Gastroesophageal sphincter (tissue), 4 donors: ENCODE results near the gene LDLRAD4. TPM values are rescaled to one million over a fixed set of nuclear protein-coding genes. Genes with fewer than 3 reads are reported as not detected.

Experiments used
- ATAC-seq: fragments of 150-250 bp; one replicate; pipeline ENCODE4 v1.9.1; 2016; ENCODE audit warnings: mild to moderate bottlenecking, moderate library complexity
- H3K27ac ChIP-seq, 4 donors: fragments of 200-600 bp; sonication (generic) in 3 of 4; 1 replicate in 3 of 4; 2 replicates in 1 of 4; pipeline ENCODE4 v1.5.1; 2016 to 2019
- H3K27me3 ChIP-seq: fragments of 200-600 bp; sonication (generic); one replicate; pipeline ENCODE4 v1.5.1; 2019
- H3K36me3 ChIP-seq, 2 donors: fragments of 200-600 bp; sonication (generic); one replicate each; pipeline ENCODE4 v1.5.1; 2019; ENCODE audit warnings: control low read depth in 1 of 2
- H3K4me1 ChIP-seq, 3 donors: fragments of 200-600 bp; sonication (generic); 1 replicate in 2 of 3; 2 replicates in 1 of 3; pipeline ENCODE4 v1.5.1; 2016 to 2019; ENCODE audit warnings: control low read depth in 2 of 3
- H3K4me3 ChIP-seq, 2 donors: fragments of 200-600 bp; sonication (generic); one replicate each; pipeline ENCODE4 v1.5.1; 2019; ENCODE audit warnings: mild to moderate bottlenecking in 1 of 2, moderate library complexity in 1 of 2
- H3K9me3 ChIP-seq, 3 donors: fragments of 200-600 bp; sonication (generic); one replicate each; pipeline ENCODE4 v1.5.1; 2017 to 2019; ENCODE audit warnings: control low read depth in 2 of 3
- EP300 ChIP-seq: sonication (generic); formaldehyde crosslinking; IDR thresholded peaks from one replicate; pipeline ENCODE4 v1.6.1; 2017; ENCODE audit warnings: antibody characterized with exemption, mild to moderate bottlenecking
- POLR2A ChIP-seq, 2 donors: fragments of 450-650 bp; IDR thresholded peaks; one replicate each; pipeline ENCODE4 v1.6.1; 2017; ENCODE audit warnings: antibody characterized with exemption in 2 of 2, mild to moderate bottlenecking in 2 of 2, moderate library complexity in 1 of 2
- POLR2AphosphoS5 ChIP-seq: sonication (generic); formaldehyde crosslinking; IDR thresholded peaks from one replicate; pipeline ENCODE4 v1.6.1; 2017; ENCODE audit warnings: antibody characterized with exemption
- WGBS, 2 donors: methylation state at CpG; one replicate each; pipeline ENCODE4 v1.1.5; 2018; ENCODE audit warnings: low coverage in 1 of 2; 5-methylcytosine and 5-hydroxymethylcytosine counted together
- total RNA-seq, 4 donors: library from RNA; depleted of rRNA; stranded (reverse); fragments of >200 nt; gene quantifications; one replicate each; pipeline ENCODE4 v1.1.0, GENCODE V29; 2016
- TF ChIP-seq, protein P1 (sequence below), 4 experiments: fragments of 200-600 bp in 2 of 4; fragments of 450-650 bp in 2 of 4; sonication (generic) in 1 of 4; IDR thresholded peaks; one replicate each; pipeline ENCODE4 v1.5.1; 2017 to 2019; ENCODE audit warnings: antibody characterized with exemption in 4 of 4, mild to moderate bottlenecking in 2 of 4, moderate library complexity in 2 of 4

The LDLRAD4 gene
- total RNA-seq, 4 donors from 2014 or later, result 28.1 to 85.9 (median 55.2) TPM

DNA sequence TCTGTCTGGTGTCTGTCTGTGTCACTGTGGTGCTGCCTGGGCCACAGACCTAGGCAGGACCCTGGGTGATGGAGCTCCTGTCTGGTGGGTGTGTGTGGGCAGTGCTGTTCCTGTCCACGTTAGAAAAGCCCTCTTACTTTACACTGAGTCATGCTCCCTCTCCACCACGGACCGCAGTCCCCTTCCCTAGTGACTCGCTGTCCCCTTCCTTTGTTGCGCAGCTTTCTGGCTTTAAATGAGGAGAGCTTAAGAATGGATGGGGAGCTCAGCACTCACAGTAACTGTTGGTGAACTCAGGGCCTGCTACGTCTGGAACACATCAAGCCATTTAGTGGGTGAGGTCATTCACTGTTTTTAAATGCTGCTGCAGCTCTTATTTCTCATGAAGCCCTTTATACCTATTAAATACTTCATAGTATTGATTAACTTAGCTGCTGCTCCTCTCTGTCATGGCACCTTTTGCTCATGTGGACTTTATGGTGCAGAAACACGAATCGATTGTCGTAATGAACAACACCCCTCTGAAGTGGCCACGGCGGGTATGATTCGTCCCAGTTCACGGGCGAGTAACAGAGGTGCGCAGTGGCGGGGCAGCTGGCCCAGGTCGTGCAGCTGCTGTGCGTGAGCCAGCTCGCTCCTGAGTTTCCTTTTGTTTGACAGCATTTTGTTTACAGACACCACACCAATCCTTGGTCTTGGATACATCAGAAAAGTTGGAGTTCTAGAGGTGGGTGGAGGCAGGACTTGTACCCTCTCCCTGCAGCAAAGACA is 100.4 kb downstream of the LDLRAD4 start:
- 37 to 46% methylated on average over 4 to 6 of the region's 19 CpGs for WGBS, 2 donors
- no peak for TF ChIP-seq EP300
- TF ChIP-seq POLR2AphosphoS5, result peak; percentile 47
- TF ChIP-seq, protein P1, sequence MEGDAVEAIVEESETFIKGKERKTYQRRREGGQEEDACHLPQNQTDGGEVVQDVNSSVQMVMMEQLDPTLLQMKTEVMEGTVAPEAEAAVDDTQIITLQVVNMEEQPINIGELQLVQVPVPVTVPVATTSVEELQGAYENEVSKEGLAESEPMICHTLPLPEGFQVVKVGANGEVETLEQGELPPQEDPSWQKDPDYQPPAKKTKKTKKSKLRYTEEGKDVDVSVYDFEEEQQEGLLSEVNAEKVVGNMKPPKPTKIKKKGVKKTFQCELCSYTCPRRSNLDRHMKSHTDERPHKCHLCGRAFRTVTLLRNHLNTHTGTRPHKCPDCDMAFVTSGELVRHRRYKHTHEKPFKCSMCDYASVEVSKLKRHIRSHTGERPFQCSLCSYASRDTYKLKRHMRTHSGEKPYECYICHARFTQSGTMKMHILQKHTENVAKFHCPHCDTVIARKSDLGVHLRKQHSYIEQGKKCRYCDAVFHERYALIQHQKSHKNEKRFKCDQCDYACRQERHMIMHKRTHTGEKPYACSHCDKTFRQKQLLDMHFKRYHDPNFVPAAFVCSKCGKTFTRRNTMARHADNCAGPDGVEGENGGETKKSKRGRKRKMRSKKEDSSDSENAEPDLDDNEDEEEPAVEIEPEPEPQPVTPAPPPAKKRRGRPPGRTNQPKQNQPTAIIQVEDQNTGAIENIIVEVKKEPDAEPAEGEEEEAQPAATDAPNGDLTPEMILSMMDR (IDR thresholded peaks at IDR 0.05), result no peak
- TF ChIP-seq POLR2A (IDR thresholded peaks at IDR 0.05), result no peak
- peaks cover 0 to 47% (median 11%) of the 10 kb centered on the region in 3 donors for H3K4me1 ChIP-seq
- peaks cover 0 to 10% (median 0%) of the 10 kb centered on the region in 3 donors for H3K9me3 ChIP-seq
- H3K27me3 ChIP-seq, result no peaks in the 10 kb centered on the region
- ATAC-seq, result peak; percentile 34
- peaks cover 0 to 8% of the 10 kb centered on the region in 2 donors for H3K36me3 ChIP-seq
- H3K27ac ChIP-seq, result peak overlapping the region; percentile 3 to 72 (median 64)
- no peak overlapping the region for H3K4me3 ChIP-seq

DNA sequence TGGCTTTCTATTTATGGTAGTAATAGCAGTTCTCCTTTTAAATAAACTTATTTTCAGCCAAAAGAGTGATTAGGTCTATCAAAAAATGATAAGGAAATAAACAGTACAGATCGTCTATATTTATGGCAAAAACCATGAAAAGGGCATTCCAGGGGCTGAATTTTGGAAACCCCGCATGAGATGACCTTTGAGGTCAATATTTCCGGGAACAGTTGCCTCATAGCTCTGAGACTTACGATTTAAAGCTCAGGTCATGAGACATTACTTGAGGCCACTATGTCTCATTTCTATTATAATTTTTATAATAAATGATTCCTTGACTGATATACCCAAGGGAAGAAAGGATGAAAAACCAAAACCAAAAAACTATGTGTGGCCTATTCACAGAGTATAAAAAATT is 101.1 kb downstream of the LDLRAD4 start:
- H3K4me3 ChIP-seq, result no peak overlapping the region
- peaks cover 0 to 10% (median 0%) of the 10 kb centered on the region in 3 donors for H3K9me3 ChIP-seq
- peak; percentile 23 for ATAC-seq
- H3K27me3 ChIP-seq, result no peaks in the 10 kb centered on the region
- peaks cover 0 to 5% of the 10 kb centered on the region in 2 donors for H3K36me3 ChIP-seq
- H3K4me1 ChIP-seq, result peaks cover 0 to 51% (median 11%) of the 10 kb centered on the region in 3 donors
- peak overlapping the region in 3 of 4 donors; percentile 58 to 72 (median 69) for H3K27ac ChIP-seq
- WGBS, 2 donors, result 13 to 32% methylated on average over 4 of the region's 4 CpGs
- TF ChIP-seq, protein P1 (IDR thresholded peaks at IDR 0.05), result no peak
- TF ChIP-seq POLR2A (IDR thresholded peaks at IDR 0.05) (no peak), POLR2AphosphoS5 (peak; percentile 85), EP300 (no peak)

DNA sequence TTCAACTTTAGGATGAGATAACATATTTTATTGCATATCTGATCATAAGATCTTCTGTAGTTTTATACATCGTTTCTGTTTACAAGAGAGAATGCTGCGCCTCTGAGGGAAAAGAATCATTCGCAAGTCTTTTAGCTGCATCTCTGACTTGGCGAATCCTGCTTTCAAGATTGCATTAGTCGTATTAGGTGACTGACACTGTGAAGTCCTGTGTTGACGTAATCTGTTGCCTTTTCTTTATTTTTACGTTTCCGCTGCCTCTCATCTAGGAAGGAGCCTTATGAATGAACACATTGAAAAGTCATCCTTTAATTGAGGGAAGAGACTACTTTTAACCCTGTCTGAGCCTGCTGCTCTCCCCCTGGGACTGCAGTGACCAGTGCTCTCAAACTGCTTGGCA is 101.5 kb downstream of the LDLRAD4 start:
- Histone ChIP-seq H3K27me3 (no peaks in the 10 kb centered on the region), H3K4me3 (no peak overlapping the region), H3K27ac (peak overlapping the region; percentile 10 to 72 (median 61)), H3K4me1 (peaks cover 0 to 56% (median 11%) of the 10 kb centered on the region in 3 donors), H3K9me3 (peaks cover 0 to 10% (median 0%) of the 10 kb centered on the region in 3 donors), H3K36me3 (peaks cover 0 to under 1% of the 10 kb centered on the region in 2 donors)
- 66 to 70% methylated on average over 8 of the region's 8 CpGs for WGBS, 2 donors
- no peak for ATAC-seq
- TF ChIP-seq POLR2A (IDR thresholded peaks at IDR 0.05) (no peak), EP300 (no peak)

DNA sequence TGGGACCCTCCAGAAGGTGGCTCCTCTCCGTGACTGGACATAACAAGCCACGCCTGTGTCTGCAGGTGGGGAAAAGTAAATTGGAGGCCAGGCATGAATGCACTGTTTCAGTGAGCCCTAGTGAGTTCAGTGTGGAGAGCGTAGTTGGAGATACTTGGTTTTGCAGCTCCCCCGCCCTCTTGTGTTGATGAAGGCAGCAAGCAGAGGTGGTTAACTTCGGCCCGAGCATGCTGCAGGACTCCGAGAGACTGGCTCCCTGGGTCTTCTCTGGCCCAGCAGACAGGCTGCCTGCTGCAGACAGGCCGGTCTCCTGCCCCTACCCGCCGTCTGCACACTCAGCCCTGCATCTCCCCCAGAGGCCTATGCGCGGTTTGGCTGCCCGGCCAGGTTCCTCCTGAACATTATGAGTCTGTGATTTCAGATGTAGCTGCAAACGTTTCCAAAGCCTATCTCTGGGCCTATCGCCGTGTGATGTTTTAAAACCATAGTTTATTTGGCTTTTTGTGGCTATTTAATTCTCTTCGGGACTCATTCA is 102.4 kb downstream of the LDLRAD4 start:
- Histone ChIP-seq H3K27ac (peak overlapping the region in 2 of 4 donors; percentile 69 to 72), H3K9me3 (peaks cover 0 to 6% (median 0%) of the 10 kb centered on the region in 3 donors), H3K36me3 (no peaks in the 10 kb centered on the region), H3K4me3 (no peak overlapping the region), H3K27me3 (no peaks in the 10 kb centered on the region), H3K4me1 (peaks cover 0 to 60% (median 11%) of the 10 kb centered on the region in 3 donors)
- no peak for ATAC-seq
- TF ChIP-seq, protein P1 (IDR thresholded peaks at IDR 0.05), result no peak
- TF ChIP-seq POLR2AphosphoS5, result no peak
- TF ChIP-seq EP300, result no peak
- TF ChIP-seq POLR2A (IDR thresholded peaks at IDR 0.05), result no peak
- WGBS, 2 donors, result 82 to 88% methylated on average over 10 to 16 of the region's 17 CpGs

DNA sequence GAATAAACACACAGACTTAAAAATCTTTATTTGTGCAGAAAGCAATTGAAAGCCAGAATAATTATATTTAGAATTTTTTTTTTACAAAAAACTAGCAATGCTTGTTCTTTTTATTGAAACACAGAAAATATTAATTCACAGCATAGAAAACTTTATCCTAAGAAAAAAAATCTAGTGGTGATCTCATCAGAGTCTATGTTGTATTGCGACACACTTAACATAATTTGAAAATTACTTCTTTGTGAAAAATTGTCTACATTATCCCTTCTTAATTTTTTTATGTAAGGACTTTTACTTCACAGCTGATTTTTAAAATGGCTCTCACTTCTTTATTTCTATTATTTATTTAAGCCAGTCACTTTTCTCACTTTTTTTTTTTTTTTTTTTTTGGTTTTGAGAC is 103.4 kb downstream of the LDLRAD4 start:
- H3K9me3 ChIP-seq, result no peaks in the 10 kb centered on the region
- H3K36me3 ChIP-seq, result no peaks in the 10 kb centered on the region
- no peak for ATAC-seq
- no peaks in the 10 kb centered on the region for H3K27me3 ChIP-seq
- peaks cover 0 to 70% (median 13%) of the 10 kb centered on the region in 3 donors for H3K4me1 ChIP-seq
- TF ChIP-seq POLR2AphosphoS5, result no peak
- WGBS, 2 donors, result 33 to 41% methylated on average over 1 of the region's 1 CpG
- H3K4me3 ChIP-seq, result no peak overlapping the region
- H3K27ac ChIP-seq, result no peak overlapping the region
